GM12892 (cell line): ENCODE measurements around the gene RNF44.

Source experiments
- POLR2AphosphoS5 ChIP-seq: IDR thresholded peaks from 2 replicates; pipeline ENCODE4 v1.6.1; 2011; ENCODE audit warnings: low read depth, low read length, control low read depth
- TAF1 ChIP-seq: IDR thresholded peaks from 2 replicates; pipeline ENCODE4 v1.6.1; 2011; ENCODE audit warnings: low read depth, mild to moderate bottlenecking, control low read depth, low read length, borderline replicate concordance

DNA sequence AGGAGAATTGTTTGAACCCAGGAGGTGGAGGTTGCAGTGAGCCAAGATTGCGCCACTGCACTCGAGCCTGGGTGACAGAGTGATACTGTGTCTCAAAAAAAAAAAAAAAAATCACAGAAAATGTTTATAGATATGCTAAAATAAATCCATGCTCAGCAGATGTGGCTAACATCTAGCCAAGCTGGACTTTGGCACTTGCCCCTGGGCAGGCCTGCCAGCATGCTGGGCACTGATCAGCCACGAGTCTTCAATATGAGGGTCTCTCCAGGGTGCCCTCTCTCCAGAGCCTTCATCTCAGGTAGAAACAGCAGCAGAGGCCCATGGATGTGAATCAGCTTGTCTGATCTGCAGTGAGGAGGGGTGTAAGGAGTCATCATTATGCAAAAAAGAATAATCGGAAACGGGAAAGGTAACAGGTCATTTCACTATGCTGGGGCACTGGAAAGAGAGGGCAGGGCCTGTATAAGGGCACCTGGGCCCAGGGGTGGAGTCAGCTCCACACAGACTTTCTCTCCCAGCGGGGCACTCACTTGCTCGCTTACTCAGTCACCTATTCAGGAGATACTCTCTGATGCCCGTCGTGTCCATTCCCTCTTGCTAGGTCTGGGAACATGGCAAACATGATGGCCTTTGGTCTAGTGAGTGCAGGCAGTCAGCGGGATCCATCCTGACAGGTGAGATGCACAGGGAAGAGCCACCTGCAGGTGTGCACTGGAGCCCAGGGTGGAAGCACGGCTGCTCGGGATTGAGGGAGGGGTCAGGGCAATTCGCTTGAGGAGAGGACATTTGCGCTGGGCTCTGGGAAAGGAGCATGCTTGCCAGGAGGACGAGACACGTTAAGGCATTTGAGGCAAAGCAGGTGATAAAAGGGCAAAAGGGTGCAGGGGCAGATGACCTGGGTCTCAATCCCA is 17.1 kb downstream of the RNF44 start:
- no peak for TF ChIP-seq TAF1
- no peak for TF ChIP-seq POLR2AphosphoS5
